HepG2 (cell line): Measurements from ENCODE around the gene LEMD1. TPM values are rescaled to one million over a fixed set of nuclear protein-coding genes. Genes with fewer than 3 reads are reported as not detected.

Experiments
- FOXA3 ChIP-seq: IDR thresholded peaks from 2 replicates; pipeline ENCODE4 v1.6.1; 2016; ENCODE audit warnings: missing genetic modification reagents, missing compliant biosample characterization
- GATAD2A ChIP-seq: IDR thresholded peaks from 2 replicates; pipeline ENCODE4 v1.6.1; 2016
- MXD4 ChIP-seq: IDR thresholded peaks from 2 replicates; pipeline ENCODE4 v1.6.1; 2016; ENCODE audit warnings: mild to moderate bottlenecking, missing biosample characterization, missing genetic modification reagents
- PRDM15 ChIP-seq: sonication (generic); formaldehyde crosslinking; IDR thresholded peaks from 2 replicates; pipeline ENCODE4 v1.4.0; 2020; ENCODE audit warnings: missing genetic modification reagents
- PTBP1 ChIP-seq: fragments of 200-400 bp; formaldehyde crosslinking; IDR thresholded peaks from 2 replicates; pipeline ENCODE4 v1.6.1; 2018; ENCODE audit warnings: low read length, low read depth; ENCODE audit not compliant: poor library complexity, severe bottlenecking
- RFX1 ChIP-seq: fragments of 450-650 bp; IDR thresholded peaks from 2 replicates; pipeline ENCODE4 v1.6.1; 2017
- ZBTB42 ChIP-seq: sonication (generic); formaldehyde crosslinking; IDR thresholded peaks from 2 replicates; pipeline ENCODE4 v1.5.0; 2020; ENCODE audit warnings: mild to moderate bottlenecking, missing genetic modification reagents
- ZNF256 ChIP-seq: sonication (generic); formaldehyde crosslinking; conservative IDR thresholded peaks from 2 replicates; pipeline ENCODE4 v1.4.0; 2020; ENCODE audit warnings: missing genetic modification reagents
- ZNF383 ChIP-seq: sonication (generic); formaldehyde crosslinking; IDR thresholded peaks from 2 replicates; pipeline ENCODE4 v1.4.0; 2020; ENCODE audit warnings: missing genetic modification reagents, mild to moderate bottlenecking, borderline replicate concordance
- polyA plus RNA-seq, 8 experiments: library from polyadenylated mRNA; depleted of rRNA in 3 of 8; stranded (reverse) in 7 of 8; unstranded in 1 of 8; fragments of >200 nt; fragmentation: Illumina TruSeq in 4 of 8; extraction: Trizol in 4 of 8; gene quantifications; 2 replicates each; pipeline versions ENCODE4 v1.2.1 to v1.2.3, GENCODE V29; 2011 to 2016; ENCODE audit warnings: low read depth in 4 of 8, missing spikeins in 1 of 8, mixed read lengths in 1 of 8; ENCODE audit not compliant: insufficient read depth in 1 of 8
- total RNA-seq, 5 experiments: library from RNA; depleted of rRNA; stranded (reverse); fragments of >200 nt; fragmentation: Illumina TruSeq; extraction: Trizol; gene quantifications; 2 replicates each; pipeline ENCODE4 v1.2.3, GENCODE V29; 2016; ENCODE audit warnings: low read depth in 1 of 5
- TF ChIP-seq, protein P1 (sequence below): IDR thresholded peaks from 2 replicates; pipeline ENCODE4 v1.4.0; 2020; ENCODE audit warnings: mild to moderate bottlenecking, missing genetic modification reagents

Gene LEMD1
- total and polyA plus RNA-seq, 2 of the 13 experiments (the other 11 are each of a cell fraction or from before 2014, with no cell fraction given) = 1.4 to 2.3 TPM

GRCh38 chr1:205466595-205467220 is 44.9 kb upstream of the LEMD1 start (continued):
- TF ChIP-seq, protein P1, sequence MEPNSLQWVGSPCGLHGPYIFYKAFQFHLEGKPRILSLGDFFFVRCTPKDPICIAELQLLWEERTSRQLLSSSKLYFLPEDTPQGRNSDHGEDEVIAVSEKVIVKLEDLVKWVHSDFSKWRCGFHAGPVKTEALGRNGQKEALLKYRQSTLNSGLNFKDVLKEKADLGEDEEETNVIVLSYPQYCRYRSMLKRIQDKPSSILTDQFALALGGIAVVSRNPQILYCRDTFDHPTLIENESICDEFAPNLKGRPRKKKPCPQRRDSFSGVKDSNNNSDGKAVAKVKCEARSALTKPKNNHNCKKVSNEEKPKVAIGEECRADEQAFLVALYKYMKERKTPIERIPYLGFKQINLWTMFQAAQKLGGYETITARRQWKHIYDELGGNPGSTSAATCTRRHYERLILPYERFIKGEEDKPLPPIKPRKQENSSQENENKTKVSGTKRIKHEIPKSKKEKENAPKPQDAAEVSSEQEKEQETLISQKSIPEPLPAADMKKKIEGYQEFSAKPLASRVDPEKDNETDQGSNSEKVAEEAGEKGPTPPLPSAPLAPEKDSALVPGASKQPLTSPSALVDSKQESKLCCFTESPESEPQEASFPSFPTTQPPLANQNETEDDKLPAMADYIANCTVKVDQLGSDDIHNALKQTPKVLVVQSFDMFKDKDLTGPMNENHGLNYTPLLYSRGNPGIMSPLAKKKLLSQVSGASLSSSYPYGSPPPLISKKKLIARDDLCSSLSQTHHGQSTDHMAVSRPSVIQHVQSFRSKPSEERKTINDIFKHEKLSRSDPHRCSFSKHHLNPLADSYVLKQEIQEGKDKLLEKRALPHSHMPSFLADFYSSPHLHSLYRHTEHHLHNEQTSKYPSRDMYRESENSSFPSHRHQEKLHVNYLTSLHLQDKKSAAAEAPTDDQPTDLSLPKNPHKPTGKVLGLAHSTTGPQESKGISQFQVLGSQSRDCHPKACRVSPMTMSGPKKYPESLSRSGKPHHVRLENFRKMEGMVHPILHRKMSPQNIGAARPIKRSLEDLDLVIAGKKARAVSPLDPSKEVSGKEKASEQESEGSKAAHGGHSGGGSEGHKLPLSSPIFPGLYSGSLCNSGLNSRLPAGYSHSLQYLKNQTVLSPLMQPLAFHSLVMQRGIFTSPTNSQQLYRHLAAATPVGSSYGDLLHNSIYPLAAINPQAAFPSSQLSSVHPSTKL = no peak
- TF ChIP-seq RFX1 (no peak), ZNF256 (CRISPR knock-in tag) (no peak), ZNF383 (no peak), ZBTB42 (CRISPR knock-in tag) (no peak), PRDM15 (CRISPR knock-in tag) (no peak), GATAD2A (CRISPR knock-in tag) (no peak), FOXA3 (CRISPR knock-in tag) (no peak), MXD4 (no peak), PTBP1 (no peak)
